ENCODE results near the gene PIP5K1B.
"Not testable (repeated sequence)": the region's sequence is repeated elsewhere in the genome, so short reads cannot be mapped to it uniquely, and the experiment has no call there.

Gene PIP5K1B

GRCh38 chr9:68966496-68966944 lies 261.5 kb downstream of the PIP5K1B start:
- no peak for DNase-seq

- no peak for DNase-seq
These were observed 262.8 kb downstream of the PIP5K1B start for GRCh38 chr9:68967800-68968199.

- DNase-seq, result no peak
These were observed 264.5 kb downstream of the PIP5K1B start for GRCh38 chr9:68969538-68969937.

- DNase-seq, result peak; percentile 10
These were observed 265.1 kb downstream of the PIP5K1B start for GRCh38 chr9:68970151-68970550.

- DNase-seq, result no peak
These were observed 268.6 kb downstream of the PIP5K1B start for GRCh38 chr9:68973619-68974018.

- no peak for DNase-seq
These were observed 269.4 kb downstream of the PIP5K1B start for GRCh38 chr9:68974431-68974830.

GRCh38 chr9:68974901-68975300 lies 269.9 kb downstream of the PIP5K1B start:
- no peak for DNase-seq

- no peak for DNase-seq
These were observed 270.5 kb downstream of the PIP5K1B start for GRCh38 chr9:68975365-68976043.

- no peak for DNase-seq
These were observed 273.0 kb downstream of the PIP5K1B start for GRCh38 chr9:68978066-68978465.

- no peak for DNase-seq
These were observed 273.5 kb downstream of the PIP5K1B start for GRCh38 chr9:68978501-68978900.

- no peak for DNase-seq
These were observed 274.7 kb downstream of the PIP5K1B start for GRCh38 chr9:68979538-68980314.

GRCh38 chr9:68980341-68980914 lies 275.4 kb downstream of the PIP5K1B start:
- DNase-seq, result no peak

GRCh38 chr9:68981789-68982188 lies 276.7 kb downstream of the PIP5K1B start:
- peak; percentile 83 for DNase-seq

GRCh38 chr9:68983008-68983411 lies 278.0 kb downstream of the PIP5K1B start:
- no peak for DNase-seq

- peak; percentile 27 for DNase-seq
These were observed 278.7 kb downstream of the PIP5K1B start for GRCh38 chr9:68983522-68984424.

- DNase-seq, result not testable (repeated sequence)
These were observed 281.9 kb downstream of the PIP5K1B start for GRCh38 chr9:68986949-68987348.

- no peak for DNase-seq
These were observed 286.4 kb downstream of the PIP5K1B start for GRCh38 chr9:68991457-68991856.

GRCh38 chr9:68995776-68996175 lies 290.7 kb downstream of the PIP5K1B start:
- DNase-seq, result no peak

GRCh38 chr9:68996462-68996861 lies 291.4 kb downstream of the PIP5K1B start:
- DNase-seq, result no peak

GRCh38 chr9:68997666-68998065 lies 292.6 kb downstream of the PIP5K1B start:
- DNase-seq, result no peak

- DNase-seq, result no peak
These were observed 293.3 kb downstream of the PIP5K1B start for GRCh38 chr9:68998385-68998784.

- no peak for DNase-seq
These were observed 293.8 kb downstream of the PIP5K1B start for GRCh38 chr9:68998812-68999211.

All from DMS79 (cell line).